HepG2 (cell line): ENCODE measurements around the gene GTF3A. TPM values are rescaled to one million over a fixed set of nuclear protein-coding genes. Genes with fewer than 3 reads are reported as not detected.
A peak's percentile ranks its signal among the peaks of the same experiment; 100 is the strongest.

Experiments used
- ATAC-seq: fragments of 200-7000 bp; cut with Tn5 transposase; 3 replicates; pipeline ENCODE4 v1.9.1; 2020; ENCODE audit warnings: mild to moderate bottlenecking, moderate library complexity
- BruUV-seq: library from RNA; stranded (reverse); fragments of 400-500 nt; replicated peaks from 2 replicates; lab custom pipeline; 2021; lab: Mats Ljungman, UMichigan
- CTCF ChIA-PET: fragments of 300-600 bp; formaldehyde crosslinking; extraction: SDS; loops from one replicate; lab custom pipeline; 2021; ENCODE audit warnings: low total read pairs, inconsistent platforms, low intra/inter-chr PET ratio; lab: Yijun Ruan, JAX
- POLR2A ChIA-PET: fragments of 350-600 bp; sonication (Branson Sonifier 250); formaldehyde crosslinking; loops from one replicate; lab custom pipeline; 2020; ENCODE audit warnings: antibody characterized with exemption, inconsistent platforms; lab: Yijun Ruan, JAX
- DNase-seq: peaks from one replicate; pipeline ENCODE4 v3.0.0-alpha.2; 2015; ENCODE audit warnings: low spot score
- FAIRE-seq: peaks from 3 replicates; lab custom pipeline; 2011; peaks lifted over from hg19 to GRCh38; lab: Jason Lieb, UNC
- H2AFZ ChIP-seq: one replicate; pipeline ENCODE4 v1.6.1; 2011; ENCODE audit warnings: low read length, inconsistent platforms
- H3K27ac ChIP-seq: fragments of 300-600 bp; 3 replicates; pipeline ENCODE4 v1.8.0; 2011; ENCODE audit warnings: mixed run types, mild to moderate bottlenecking, mixed read lengths, low read length, inconsistent platforms; ENCODE audit not compliant: insufficient read depth; ENCODE audit errors: extremely low read length
- H3K27me3 ChIP-seq, 2 experiments: fragments of 200-600 bp in 1 of 2; 2 replicates in 1 of 2; 3 replicates in 1 of 2; pipeline versions ENCODE4 v1.6.0 to v1.8.0; 2011; ENCODE audit warnings: low read length in 2 of 2, mild to moderate bottlenecking in 2 of 2, moderate library complexity in 2 of 2, inconsistent platforms in 1 of 2; ENCODE audit not compliant: insufficient read depth in 2 of 2, control insufficient read depth in 1 of 2
- H3K36me3 ChIP-seq, 2 experiments: fragments of 200-600 bp in 1 of 2; replicated peaks in 1 of 2; 2 replicates in 1 of 2; 3 replicates in 1 of 2; pipeline versions ENCODE4 v1.5.1 to v1.8.0; 2011; ENCODE audit warnings: low read length in 2 of 2, inconsistent platforms in 1 of 2; ENCODE audit not compliant: insufficient read depth in 2 of 2, control insufficient read depth in 1 of 2
- H3K4me1 ChIP-seq: 2 replicates; pipeline ENCODE4 v1.5.1; 2012; ENCODE audit warnings: low read length, inconsistent platforms; ENCODE audit not compliant: insufficient read depth
- H3K4me2 ChIP-seq: 2 replicates; pipeline ENCODE4 v1.6.0; 2011; ENCODE audit warnings: low read depth, low read length, inconsistent platforms
- H3K4me3 ChIP-seq, 3 experiments: fragments of 200-600 bp in 1 of 3; sonication (generic), shearing (Covaris generic) in 1 of 3; replicated peaks in 1 of 3; 2 replicates each; pipeline ENCODE4 v1.5.1; 2011 to 2016; ENCODE audit warnings: low read length in 3 of 3, inconsistent platforms in 2 of 3, low read depth in 2 of 3, mild to moderate bottlenecking in 2 of 3, control low read depth in 1 of 3, mixed read lengths in 1 of 3; ENCODE audit not compliant: insufficient read depth in 1 of 3
- H3K79me2 ChIP-seq: one replicate; pipeline ENCODE4 v1.6.1; 2011; ENCODE audit warnings: low read length, inconsistent platforms; ENCODE audit not compliant: insufficient read depth
- H3K9ac ChIP-seq: 2 replicates; pipeline ENCODE4 v1.6.0; 2011; ENCODE audit warnings: mild to moderate bottlenecking, low read depth, low read length, inconsistent platforms; ENCODE audit not compliant: insufficient read depth
- H3K9me3 ChIP-seq: 2 replicates; pipeline ENCODE4 v1.5.1; 2012; ENCODE audit warnings: mild to moderate bottlenecking, low read length
- H4K20me1 ChIP-seq: 2 replicates; pipeline ENCODE4 v1.6.0; 2011; ENCODE audit warnings: inconsistent platforms, mild to moderate bottlenecking, low read length, moderate library complexity; ENCODE audit not compliant: insufficient read depth
- AGO2 ChIP-seq: fragments of 200-400 bp; formaldehyde crosslinking; optimal IDR thresholded peaks from 2 replicates; pipeline ENCODE3; 2017; ENCODE audit warnings: mild to moderate bottlenecking, low read depth, low read length, moderate library complexity
- ZNF562 ChIP-seq: sonication (generic); formaldehyde crosslinking; IDR thresholded peaks from 2 replicates; pipeline ENCODE4 v1.8.0; 2022; ENCODE audit warnings: missing genetic modification reagents, borderline replicate concordance
- ZNF629 ChIP-seq: sonication (generic); formaldehyde crosslinking; conservative IDR thresholded peaks from 2 replicates; pipeline ENCODE4 v1.5.0; 2020; ENCODE audit warnings: missing genetic modification reagents
- WGBS: methylation state at CpG from one replicate; pipeline ENCODE4 v1.1.6; 2017; ENCODE audit warnings: low lambda C conversion rate; 5-methylcytosine and 5-hydroxymethylcytosine counted together
- in situ Hi-C: cut with HindIII; loops from 2 replicates; pipeline ENCODE4 v1.10.0; 2017; ENCODE audit warnings: low pct_unique_long_range_greater_than_20kb; ENCODE audit not compliant: extremely low pct_ligation_motif_present
- intact Hi-C: fragments of 100-400 bp; cut with micrococcal nuclease; formaldehyde crosslinking; loops from one replicate; pipeline ENCODE4 v1.10.0; 2022; ENCODE audit not compliant: unreplicated experiment
- polyA plus RNA-seq, 8 experiments: library from polyadenylated mRNA; depleted of rRNA in 3 of 8; stranded (reverse) in 7 of 8; unstranded in 1 of 8; fragments of >200 nt; fragmentation: Illumina TruSeq in 4 of 8; extraction: Trizol in 4 of 8; gene quantifications; 2 replicates each; pipeline versions ENCODE4 v1.2.1 to v1.2.3, GENCODE V29; 2011 to 2016; ENCODE audit warnings: low read depth in 4 of 8, missing spikeins in 1 of 8, mixed read lengths in 1 of 8; ENCODE audit not compliant: insufficient read depth in 1 of 8
- total RNA-seq, 5 experiments: library from RNA; depleted of rRNA; stranded (reverse); fragments of >200 nt; fragmentation: Illumina TruSeq; extraction: Trizol; gene quantifications; 2 replicates each; pipeline ENCODE4 v1.2.3, GENCODE V29; 2016; ENCODE audit warnings: low read depth in 1 of 5
- TF ChIP-seq, protein P1 (sequence below): sonication (generic); formaldehyde crosslinking; IDR thresholded peaks from 2 replicates; pipeline ENCODE4 v1.4.0; 2020; ENCODE audit warnings: missing genetic modification reagents, borderline replicate concordance

GTF3A gene
- total and polyA plus RNA-seq, 2 of the 13 experiments (the other 11 are each of a cell fraction or from before 2014, with no cell fraction given): 42.1 to 176 TPM

DNA sequence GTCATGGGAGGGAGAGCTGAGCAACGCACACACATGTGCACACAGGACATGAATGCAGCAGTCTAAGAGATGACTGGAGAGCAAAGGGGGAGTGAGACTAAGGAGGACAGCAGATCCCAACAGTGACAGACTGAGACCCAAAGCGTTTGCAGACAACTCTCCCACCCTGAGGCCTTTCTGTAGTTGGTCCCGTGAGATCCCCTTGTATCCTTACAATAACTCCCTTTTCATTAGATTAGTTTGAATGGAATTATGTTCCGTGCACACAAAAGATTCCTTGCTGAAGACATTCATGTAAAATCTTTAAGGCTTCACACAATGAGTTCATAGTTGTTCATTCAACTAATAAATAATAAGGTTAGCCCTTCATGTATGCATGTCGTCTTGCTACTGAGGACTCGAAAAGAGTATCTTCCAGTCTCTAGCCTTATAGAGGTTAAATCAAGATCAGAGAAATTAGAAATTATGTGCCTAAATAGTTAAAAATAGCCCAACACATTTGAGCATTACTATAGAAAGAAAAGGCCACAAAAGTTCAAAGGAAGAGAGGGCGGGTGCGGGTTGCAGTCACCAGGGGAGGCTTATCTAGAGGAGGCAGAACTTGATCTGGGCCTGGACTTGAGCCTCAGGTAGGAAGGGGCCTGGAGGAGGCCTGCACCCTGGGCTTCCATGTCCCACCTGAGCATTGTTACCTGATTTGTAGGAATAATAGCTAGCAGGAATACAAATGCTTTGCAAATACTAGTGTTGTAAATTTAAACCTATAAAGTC, 3.1 kb upstream of the GTF3A start (continued):
- TF ChIP-seq, protein P1, sequence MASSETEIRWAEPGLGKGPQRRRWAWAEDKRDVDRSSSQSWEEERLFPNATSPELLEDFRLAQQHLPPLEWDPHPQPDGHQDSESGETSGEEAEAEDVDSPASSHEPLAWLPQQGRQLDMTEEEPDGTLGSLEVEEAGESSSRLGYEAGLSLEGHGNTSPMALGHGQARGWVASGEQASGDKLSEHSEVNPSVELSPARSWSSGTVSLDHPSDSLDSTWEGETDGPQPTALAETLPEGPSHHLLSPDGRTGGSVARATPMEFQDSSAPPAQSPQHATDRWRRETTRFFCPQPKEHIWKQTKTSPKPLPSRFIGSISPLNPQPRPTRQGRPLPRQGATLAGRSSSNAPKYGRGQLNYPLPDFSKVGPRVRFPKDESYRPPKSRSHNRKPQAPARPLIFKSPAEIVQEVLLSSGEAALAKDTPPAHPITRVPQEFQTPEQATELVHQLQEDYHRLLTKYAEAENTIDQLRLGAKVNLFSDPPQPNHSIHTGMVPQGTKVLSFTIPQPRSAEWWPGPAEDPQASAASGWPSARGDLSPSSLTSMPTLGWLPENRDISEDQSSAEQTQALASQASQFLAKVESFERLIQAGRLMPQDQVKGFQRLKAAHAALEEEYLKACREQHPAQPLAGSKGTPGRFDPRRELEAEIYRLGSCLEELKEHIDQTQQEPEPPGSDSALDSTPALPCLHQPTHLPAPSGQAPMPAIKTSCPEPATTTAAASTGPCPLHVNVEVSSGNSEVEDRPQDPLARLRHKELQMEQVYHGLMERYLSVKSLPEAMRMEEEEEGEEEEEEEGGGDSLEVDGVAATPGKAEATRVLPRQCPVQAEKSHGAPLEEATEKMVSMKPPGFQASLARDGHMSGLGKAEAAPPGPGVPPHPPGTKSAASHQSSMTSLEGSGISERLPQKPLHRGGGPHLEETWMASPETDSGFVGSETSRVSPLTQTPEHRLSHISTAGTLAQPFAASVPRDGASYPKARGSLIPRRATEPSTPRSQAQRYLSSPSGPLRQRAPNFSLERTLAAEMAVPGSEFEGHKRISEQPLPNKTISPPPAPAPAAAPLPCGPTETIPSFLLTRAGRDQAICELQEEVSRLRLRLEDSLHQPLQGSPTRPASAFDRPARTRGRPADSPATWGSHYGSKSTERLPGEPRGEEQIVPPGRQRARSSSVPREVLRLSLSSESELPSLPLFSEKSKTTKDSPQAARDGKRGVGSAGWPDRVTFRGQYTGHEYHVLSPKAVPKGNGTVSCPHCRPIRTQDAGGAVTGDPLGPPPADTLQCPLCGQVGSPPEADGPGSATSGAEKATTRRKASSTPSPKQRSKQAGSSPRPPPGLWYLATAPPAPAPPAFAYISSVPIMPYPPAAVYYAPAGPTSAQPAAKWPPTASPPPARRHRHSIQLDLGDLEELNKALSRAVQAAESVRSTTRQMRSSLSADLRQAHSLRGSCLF (CRISPR knock-in tag): no peak
- TF ChIP-seq ZNF562 (CRISPR knock-in tag): no peak
- TF ChIP-seq, all 625 proteins: peak for 0

DNA sequence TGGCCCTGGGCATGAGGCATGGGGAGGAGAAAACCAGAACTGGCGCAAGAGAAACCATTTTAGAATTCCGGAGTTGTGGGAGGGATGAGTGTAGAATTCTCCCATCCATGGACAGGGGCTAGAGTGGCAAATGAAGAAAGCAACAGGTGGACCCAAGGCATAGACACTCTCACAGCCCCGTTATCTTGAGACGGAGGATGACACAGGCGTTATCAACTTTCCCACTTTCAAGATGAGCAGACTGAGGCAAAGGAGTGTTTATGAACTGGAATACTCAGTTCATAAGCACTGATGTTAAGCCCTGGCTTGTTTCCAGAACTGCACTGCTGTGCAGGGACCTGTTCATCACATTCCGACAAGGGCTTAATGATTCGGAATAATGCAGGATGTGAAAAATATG, 1.1 kb upstream of the GTF3A start:
- no peak overlapping the region for H2AFZ ChIP-seq
- no peak for FAIRE-seq
- POLR2A ChIA-PET: no interaction called here

More for the DNA sequence above, 1.1 kb upstream of the GTF3A start:
- H4K20me1 ChIP-seq: no peaks in the 10 kb centered on the region
- ATAC-seq: no peak
- intact Hi-C loops: no loop called here
- TF ChIP-seq ZNF629 (CRISPR knock-in tag) (peak; percentile 35; the same call in 1 of the 2 replicates), AGO2 (no peak)
- TF ChIP-seq, all 625 proteins: peak for 1
- H3K4me2 ChIP-seq: no peak overlapping the region
- WGBS: 98% methylated on average over 7 of the region's 7 CpGs
- H3K79me2 ChIP-seq: peaks cover 27% of the 10 kb centered on the region
- CTCF ChIA-PET: no interaction called here
- H3K27me3 ChIP-seq: 0 out of 5 replicates have a peak, but pooled peaks cover 0 to 9% of the 10 kb centered on the region in 2 experiments
- no peak overlapping the region for H3K4me3 ChIP-seq
- no TSS peak for BruUV-seq
- no peak overlapping the region for H3K9ac ChIP-seq
- H3K9me3 ChIP-seq: no peaks in the 10 kb centered on the region
- H3K27ac ChIP-seq: no peak overlapping the region
- no peak for DNase-seq
- in situ Hi-C loops: no loop called here
- H3K36me3 ChIP-seq: peaks cover 2 to 11% of the 10 kb centered on the region in 2 experiments; a peak in 4 of 5 replicates
- H3K4me1 ChIP-seq: peaks cover 51% of the 10 kb centered on the region
